ENCODE data around the gene LPCAT1. TPM values are rescaled to one million over a fixed set of nuclear protein-coding genes. Genes with fewer than 3 reads are reported as not detected.

LPCAT1 gene
- total RNA-seq, 2 donors from 2014 or later: 53.9 to 54.6 TPM

GRCh38 chr5:1565737-1566734, 42.3 kb upstream of the LPCAT1 start:
- TF ChIP-seq CTCF (IDR thresholded peaks at IDR 0.05): no peak
- Histone ChIP-seq H3K9me3 (no peaks in the 10 kb centered on the region), H3K4me3 (no peak overlapping the region), H3K27me3 (replicated peaks; ENCODE audit: insufficient read depth) (no peaks in the 10 kb centered on the region), H3K27ac (peak overlapping the region; percentile 69 to 72), H3K36me3 (no peaks in the 10 kb centered on the region), H3K4me1 (ENCODE audit: control insufficient read depth in 1 of 2, low read depth in 2 of 2) (peaks cover 21 to 47% of the 10 kb centered on the region in 2 donors)
- DNase-seq (ENCODE audit: low spot score) (no peak), ATAC-seq (ENCODE audit: insufficient number of reproducible peaks, low FRiP score, low read depth) (no peak)

- no peak for ATAC-seq (ENCODE audit: insufficient number of reproducible peaks, low FRiP score, low read depth)
- Histone ChIP-seq H3K27ac (peak overlapping the region; percentile 69 to 72), H3K4me1 (ENCODE audit: control insufficient read depth in 1 of 2, low read depth in 2 of 2) (peaks cover 21 to 47% of the 10 kb centered on the region in 2 donors), H3K4me3 (no peak overlapping the region), H3K27me3 (replicated peaks; ENCODE audit: insufficient read depth) (no peaks in the 10 kb centered on the region), H3K9me3 (no peaks in the 10 kb centered on the region), H3K36me3 (no peaks in the 10 kb centered on the region)
- no peak for TF ChIP-seq CTCF (IDR thresholded peaks at IDR 0.05)
- DNase-seq (ENCODE audit: low spot score): no peak
These were observed 41.3 kb upstream of the LPCAT1 start for GRCh38 chr5:1564824-1565736.

- Histone ChIP-seq H3K9me3 (no peaks in the 10 kb centered on the region), H3K4me3 (no peak overlapping the region), H3K4me1 (ENCODE audit: control insufficient read depth in 1 of 2, low read depth in 2 of 2) (peaks cover 21 to 44% of the 10 kb centered on the region in 2 donors), H3K36me3 (no peaks in the 10 kb centered on the region), H3K27ac (no peak overlapping the region), H3K27me3 (replicated peaks; ENCODE audit: insufficient read depth) (no peaks in the 10 kb centered on the region)
- DNase-seq (ENCODE audit: low spot score): no peak
- no peak for ATAC-seq (ENCODE audit: insufficient number of reproducible peaks, low FRiP score, low read depth)
- TF ChIP-seq CTCF (IDR thresholded peaks at IDR 0.05): no peak
These were observed 40.5 kb upstream of the LPCAT1 start for GRCh38 chr5:1564182-1564748.

GRCh38 chr5:1563617-1564181, 39.9 kb upstream of the LPCAT1 start:
- Histone ChIP-seq H3K27ac (no peak overlapping the region), H3K9me3 (no peaks in the 10 kb centered on the region), H3K4me3 (no peak overlapping the region), H3K36me3 (no peaks in the 10 kb centered on the region), H3K4me1 (ENCODE audit: control insufficient read depth in 1 of 2, low read depth in 2 of 2) (peaks cover 21 to 38% of the 10 kb centered on the region in 2 donors), H3K27me3 (replicated peaks; ENCODE audit: insufficient read depth) (no peaks in the 10 kb centered on the region)
- TF ChIP-seq CTCF (IDR thresholded peaks at IDR 0.05): no peak
- no peak for ATAC-seq (ENCODE audit: insufficient number of reproducible peaks, low FRiP score, low read depth)
- DNase-seq (ENCODE audit: low spot score): no peak

Measured in thoracic aorta (tissue), 2 donors.